CD4-positive, alpha-beta T cell treated with Interleukin-4 for 4 hours (primary cell): ENCODE results near the gene DDX56.
"Not testable (repeated sequence)": the region's sequence is repeated elsewhere in the genome, so short reads cannot be mapped to it uniquely, and the experiment has no call there.

Experiments used
- DNase-seq: peaks from one replicate; pipeline ENCODE4 v3.0.0-alpha.2; 2020

The DDX56 gene

GRCh38 chr7:44561962-44562621, 11.6 kb downstream of the DDX56 start:
- no peak for DNase-seq

- DNase-seq = no peak
These were observed 12.2 kb downstream of the DDX56 start for GRCh38 chr7:44561481-44561880.

- no peak for DNase-seq
These were observed 14.2 kb downstream of the DDX56 start for GRCh38 chr7:44559485-44559884.

- DNase-seq = no peak
These were observed 16.2 kb downstream of the DDX56 start for GRCh38 chr7:44557485-44557884.

- DNase-seq = no peak
These were observed 18.4 kb downstream of the DDX56 start for GRCh38 chr7:44555350-44555749.

- DNase-seq = not testable (repeated sequence)
These were observed 21.2 kb downstream of the DDX56 start for GRCh38 chr7:44552473-44553005.

GRCh38 chr7:44549457-44549856, 24.3 kb downstream of the DDX56 start:
- DNase-seq = no peak

GRCh38 chr7:44548893-44549292, 24.8 kb downstream of the DDX56 start:
- no peak for DNase-seq

GRCh38 chr7:44547536-44548231, 26.0 kb downstream of the DDX56 start:
- no peak for DNase-seq

GRCh38 chr7:44541876-44542610, 31.7 kb downstream of the DDX56 start:
- no peak for DNase-seq

GRCh38 chr7:44541028-44541869, 32.5 kb downstream of the DDX56 start, which contains the start of gene NPC1L1:
Gene NPC1L1, minus strand, starts transcription at chr7:44541330. Its CDS starts 71 bp downstream, at chr7:44541259.
- no peak for DNase-seq

GRCh38 chr7:44540592-44541027, 33.1 kb downstream of the DDX56 start:
- no peak for DNase-seq

- no peak for DNase-seq
These were observed 33.8 kb downstream of the DDX56 start for GRCh38 chr7:44539669-44540506.

GRCh38 chr7:44538798-44539668, 34.7 kb downstream of the DDX56 start:
- DNase-seq = no peak

GRCh38 chr7:44538093-44538797, 35.5 kb downstream of the DDX56 start:
- no peak for DNase-seq

- DNase-seq = no peak
These were observed 36.3 kb downstream of the DDX56 start for GRCh38 chr7:44537442-44537841.

- DNase-seq = no peak
These were observed 37.6 kb downstream of the DDX56 start for GRCh38 chr7:44536090-44536489.

GRCh38 chr7:44535348-44536064, 38.2 kb downstream of the DDX56 start:
- DNase-seq = no peak

- DNase-seq = peak; percentile 41
These were observed 39.2 kb downstream of the DDX56 start for GRCh38 chr7:44534501-44534900.
